GM19023 (cell line): ENCODE measurements around the gene RNF166.

Experiments
- ATAC-seq: cut with Tn5 transposase; IDR thresholded peaks from one replicate; pipeline ENCODE4 v1.9.1; 2021; ENCODE audit warnings: mild to moderate bottlenecking, moderate library complexity; ENCODE audit not compliant: unreplicated experiment

Gene RNF166

GRCh38 chr16:88725609-88726407 lies 19.6 kb upstream of the RNF166 start:
- no peak for ATAC-seq

- ATAC-seq: no peak
Measured at GRCh38 chr16:88724855-88725555, 18.8 kb upstream of the RNF166 start.

- no peak for ATAC-seq
Measured at GRCh38 chr16:88723911-88724310, 17.7 kb upstream of the RNF166 start.

GRCh38 chr16:88723507-88723887 lies 17.3 kb upstream of the RNF166 start:
- ATAC-seq: no peak

GRCh38 chr16:88722784-88723506 lies 16.7 kb upstream of the RNF166 start:
- ATAC-seq: no peak

GRCh38 chr16:88721815-88722755 lies 15.9 kb upstream of the RNF166 start:
- ATAC-seq: no peak

- ATAC-seq: no peak
Measured at GRCh38 chr16:88721236-88721635, 15.0 kb upstream of the RNF166 start.

- no peak for ATAC-seq
Measured at GRCh38 chr16:88720396-88720970, 14.3 kb upstream of the RNF166 start.

- ATAC-seq: no peak
Measured at GRCh38 chr16:88719933-88720296, 13.7 kb upstream of the RNF166 start.

GRCh38 chr16:88719267-88719932 lies 13.2 kb upstream of the RNF166 start:
- ATAC-seq: no peak

GRCh38 chr16:88718178-88718577 lies 12.0 kb upstream of the RNF166 start:
- no peak for ATAC-seq

GRCh38 chr16:88716601-88717001 lies 10.4 kb upstream of the RNF166 start:
- no peak for ATAC-seq

GRCh38 chr16:88716201-88716600 lies 10.0 kb upstream of the RNF166 start:
- no peak for ATAC-seq

- no peak for ATAC-seq
Measured at GRCh38 chr16:88715312-88716190, 9.3 kb upstream of the RNF166 start.

GRCh38 chr16:88714420-88715302 lies 8.5 kb upstream of the RNF166 start:
- no peak for ATAC-seq

GRCh38 chr16:88713568-88714419 lies 7.6 kb upstream of the RNF166 start:
- ATAC-seq: no peak

- ATAC-seq: no peak
Measured at GRCh38 chr16:88713054-88713453, 6.8 kb upstream of the RNF166 start.
